SK-N-SH (cell line): ENCODE results near the gene FAM184A. TPM values are rescaled to one million over a fixed set of nuclear protein-coding genes. Genes with fewer than 3 reads are reported as not detected.

Source experiments
- CTCF ChIA-PET: fragments of 300-600, 350-600 bp; formaldehyde crosslinking; extraction: SDS; loops from one replicate; lab custom pipeline; 2021; lab: Yijun Ruan, JAX
- POLR2A ChIA-PET: fragments of 350-600 bp; sonication (Branson Sonifier 250); formaldehyde crosslinking; extraction: SDS; loops from one replicate; lab custom pipeline; 2020; ENCODE audit warnings: antibody characterized with exemption, inconsistent platforms; lab: Yijun Ruan, JAX
- DNase-seq: peaks from one replicate; pipeline ENCODE4 v3.0.0; 2012
- H2AFZ ChIP-seq: fragments of 200-600 bp; sonication (generic); 2 replicates; pipeline ENCODE4 v1.8.1; 2016; ENCODE audit warnings: antibody characterized with exemption, mild to moderate bottlenecking, low read depth
- H3F3A ChIP-seq: fragments of 200-600 bp; sonication (generic); replicated peaks from 2 replicates; pipeline ENCODE3; 2016; ENCODE audit warnings: antibody characterized with exemption, mild to moderate bottlenecking; ENCODE audit not compliant: insufficient read depth
- H3K27ac ChIP-seq, 2 experiments: fragments of 200-500 bp in 1 of 2; fragments of 200-600 bp in 1 of 2; sonication (Bioruptor generic) in 1 of 2; sonication (generic), shearing (Covaris generic) in 1 of 2; 2 replicates each; pipeline versions ENCODE4 v1.5.1 to v1.6.1; 2014 to 2016; ENCODE audit warnings: low read depth in 2 of 2, inconsistent platforms in 1 of 2, low read length in 1 of 2, mild to moderate bottlenecking in 1 of 2, mixed read lengths in 1 of 2
- H3K27me3 ChIP-seq: fragments of 200-600 bp; sonication (generic), shearing (Covaris generic); 2 replicates; pipeline ENCODE4 v1.6.1; 2016; ENCODE audit warnings: mixed run types; ENCODE audit not compliant: insufficient read depth
- H3K36me3 ChIP-seq, 2 experiments: fragments of 200-500 bp in 1 of 2; fragments of 200-600 bp in 1 of 2; sonication (Bioruptor generic) in 1 of 2; sonication (generic) in 1 of 2; replicated peaks in 1 of 2; 2 replicates each; pipeline versions ENCODE3 to v1.5.1; 2014 to 2016; ENCODE audit warnings: low read length in 1 of 2, mild to moderate bottlenecking in 1 of 2; ENCODE audit not compliant: insufficient read depth in 2 of 2, control insufficient read depth in 1 of 2
- H3K4me1 ChIP-seq, 2 experiments: fragments of 200-500 bp in 1 of 2; fragments of 200-600 bp in 1 of 2; sonication (Bioruptor generic) in 1 of 2; sonication (generic), shearing (Covaris generic) in 1 of 2; 2 replicates each; pipeline versions ENCODE4 v1.5.1 to v1.6.1; 2014 to 2016; ENCODE audit warnings: low read depth in 1 of 2, low read length in 1 of 2, mixed run types in 1 of 2; ENCODE audit not compliant: insufficient read depth in 2 of 2, control insufficient read depth in 1 of 2
- H3K4me2 ChIP-seq: fragments of 200-600 bp; sonication (generic), shearing (Covaris generic); 2 replicates; pipeline ENCODE4 v1.6.1; 2017; ENCODE audit warnings: mixed run types
- H3K4me3 ChIP-seq, 2 experiments: fragments of 200-500 bp in 1 of 2; fragments of 200-600 bp in 1 of 2; sonication (Bioruptor generic) in 1 of 2; sonication (generic), shearing (Covaris generic) in 1 of 2; 2 replicates each; pipeline versions ENCODE4 v1.5.1 to v1.8.1; 2014 to 2016; ENCODE audit warnings: low read depth in 2 of 2, inconsistent platforms in 1 of 2, low read length in 1 of 2, mild to moderate bottlenecking in 1 of 2, mixed read lengths in 1 of 2, moderate library complexity in 1 of 2
- H3K79me2 ChIP-seq: fragments of 200-600 bp; sonication (generic); 2 replicates; pipeline ENCODE4 v1.8.1; 2017; ENCODE audit warnings: mild to moderate bottlenecking; ENCODE audit not compliant: insufficient read depth
- H3K9ac ChIP-seq: fragments of 200-600 bp; sonication (generic); 2 replicates; pipeline ENCODE4 v1.6.1; 2017; ENCODE audit warnings: mixed run types
- H3K9me2 ChIP-seq: fragments of 200-600 bp; sonication (generic); 2 replicates; pipeline ENCODE4 v1.6.1; 2017; ENCODE audit warnings: mixed run types
- H3K9me3 ChIP-seq: fragments of 200-600 bp; sonication (generic); 2 replicates; pipeline ENCODE4 v1.6.1; 2017; ENCODE audit warnings: mixed run types, mild to moderate bottlenecking, moderate library complexity
- H4K20me1 ChIP-seq: fragments of 200-600 bp; sonication (generic); 2 replicates; pipeline ENCODE4 v1.6.1; 2017; ENCODE audit warnings: mild to moderate bottlenecking, mixed run types; ENCODE audit not compliant: insufficient read depth
- CHD2 ChIP-seq: fragments of 150-350 bp; IDR thresholded peaks from 2 replicates; pipeline ENCODE4 v1.6.1; 2018; ENCODE audit warnings: low read length; ENCODE audit not compliant: partially characterized antibody
- FOXM1 ChIP-seq: IDR thresholded peaks from 2 replicates; pipeline ENCODE4 v1.4.0; 2012; ENCODE audit warnings: low read depth, mild to moderate bottlenecking
- GATA2 ChIP-seq: sonication (generic); formaldehyde crosslinking; IDR thresholded peaks from 2 replicates; pipeline ENCODE4 v1.5.0; 2020; ENCODE audit warnings: mild to moderate bottlenecking, missing genetic modification reagents
- JUND ChIP-seq: IDR thresholded peaks from 2 replicates; pipeline ENCODE4 v1.4.0; 2012
- MAX ChIP-seq: IDR thresholded peaks from 2 replicates; pipeline ENCODE4 v1.4.0; 2012; ENCODE audit warnings: low read depth
- NFIC ChIP-seq: IDR thresholded peaks from 2 replicates; pipeline ENCODE4 v1.4.0; 2012; ENCODE audit warnings: borderline replicate concordance
- RAD21 ChIP-seq: IDR thresholded peaks from 2 replicates; pipeline ENCODE4 v1.6.1; 2012; ENCODE audit warnings: mild to moderate bottlenecking, low read length
- RCOR1 ChIP-seq: fragments of 150-350 bp; IDR thresholded peaks from 2 replicates; pipeline ENCODE4 v1.6.1; 2017; ENCODE audit warnings: antibody characterized with exemption, low read length
- RFX5 ChIP-seq: IDR thresholded peaks from 2 replicates; pipeline ENCODE4 v1.6.1; 2012; ENCODE audit warnings: mild to moderate bottlenecking, improper control_type of control experiment, low read length
- SMC3 ChIP-seq: IDR thresholded peaks from 2 replicates; pipeline ENCODE4 v1.6.1; 2012; ENCODE audit warnings: low read depth, low read length, improper control_type of control experiment
- TAF1 ChIP-seq: IDR thresholded peaks from 2 replicates; pipeline ENCODE4 v1.6.1; 2012; ENCODE audit warnings: low read depth, mild to moderate bottlenecking, low read length, moderate library complexity, borderline replicate concordance
- WGBS: methylation state at CpG from one replicate; pipeline ENCODE4 v1.1.6; 2017; ENCODE audit warnings: low lambda C conversion rate; 5-methylcytosine and 5-hydroxymethylcytosine counted together
- polyA plus RNA-seq, 3 experiments: library from polyadenylated mRNA; depleted of rRNA; stranded (reverse); fragments of >200 nt; gene quantifications; 2 replicates each; pipeline ENCODE4 v1.2.3, GENCODE V29; 2012
- TF ChIP-seq, protein P1 (sequence below): fragments of 150-350 bp; IDR thresholded peaks from 2 replicates; pipeline ENCODE4 v1.6.1; 2016; ENCODE audit warnings: mild to moderate bottlenecking, low read depth, low read length
- TF ChIP-seq, protein P2 (sequence below): fragments of 200-600 bp; sonication (generic); IDR thresholded peaks from 2 replicates; pipeline ENCODE4 v1.6.1; 2017; ENCODE audit warnings: antibody characterized with exemption, mild to moderate bottlenecking, moderate library complexity

The FAM184A gene
- polyA plus RNA-seq, 1 of the 3 experiments (the other 2 are of a cell fraction), result 0.38 TPM

DNA sequence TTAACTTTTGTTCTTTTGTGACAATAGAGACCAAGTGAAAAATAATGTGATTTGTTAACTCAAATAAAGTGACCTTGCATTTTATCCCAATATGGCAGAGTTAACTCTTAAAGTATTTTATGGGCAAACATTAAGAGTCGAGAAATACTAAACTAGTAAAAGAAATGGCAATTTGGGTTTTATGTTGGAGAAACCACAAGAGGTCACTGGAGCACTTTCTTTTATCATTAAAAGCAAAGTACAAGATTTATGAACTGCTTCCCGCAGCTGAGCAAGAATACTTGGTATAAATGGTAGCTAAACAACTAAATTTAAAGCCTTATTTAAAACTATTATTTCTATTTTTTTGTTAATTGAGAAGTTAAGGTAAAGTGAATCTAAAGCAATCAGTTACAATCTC, 110.0 kb downstream of the FAM184A start:
- WGBS, result 70% methylated on average over 2 of the region's 2 CpGs
- POLR2A ChIA-PET, result no interaction called here

GRCh38 chr6:118967239-118967638, 111.2 kb downstream of the FAM184A start:
- no peaks in the 10 kb centered on the region for H4K20me1 ChIP-seq
- H3K4me2 ChIP-seq, result no peak overlapping the region
- H3F3A ChIP-seq, result no peaks in the 10 kb centered on the region
- H3K27me3 ChIP-seq, result no peaks in the 10 kb centered on the region
- no peaks in the 10 kb centered on the region; the same call in 1 of the 2 replicates for H3K9me3 ChIP-seq
- ChIA-PET CTCF (interaction anchor here (0.6 to 8.2 kb wide), 4 partner anchors 9 to 143 kb away, joined by 3 to 74 read pairs (median 3); no protein-coding TSS in a partner anchor), POLR2A (no interaction called here)
- TF ChIP-seq JUND (no peak), TAF1 (no peak), CHD2 (no peak), FOXM1 (no peak), GATA2 (CRISPR knock-in tag) (no peak), RCOR1 (no peak), RFX5 (no peak), MAX (no peak)
- TF ChIP-seq, protein P1, sequence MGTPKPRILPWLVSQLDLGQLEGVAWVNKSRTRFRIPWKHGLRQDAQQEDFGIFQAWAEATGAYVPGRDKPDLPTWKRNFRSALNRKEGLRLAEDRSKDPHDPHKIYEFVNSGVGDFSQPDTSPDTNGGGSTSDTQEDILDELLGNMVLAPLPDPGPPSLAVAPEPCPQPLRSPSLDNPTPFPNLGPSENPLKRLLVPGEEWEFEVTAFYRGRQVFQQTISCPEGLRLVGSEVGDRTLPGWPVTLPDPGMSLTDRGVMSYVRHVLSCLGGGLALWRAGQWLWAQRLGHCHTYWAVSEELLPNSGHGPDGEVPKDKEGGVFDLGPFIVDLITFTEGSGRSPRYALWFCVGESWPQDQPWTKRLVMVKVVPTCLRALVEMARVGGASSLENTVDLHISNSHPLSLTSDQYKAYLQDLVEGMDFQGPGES, result no peak
- H2AFZ ChIP-seq, result no peak overlapping the region
- H3K79me2 ChIP-seq, result no peaks in the 10 kb centered on the region
- no peak overlapping the region for H3K4me3 ChIP-seq
- no peak overlapping the region for H3K9ac ChIP-seq
- DNase-seq, result no peak
- WGBS, result 74% methylated on average over 2 of the region's 2 CpGs
- H3K4me1 ChIP-seq, result no peaks in the 10 kb centered on the region
- H3K27ac ChIP-seq, result no peak overlapping the region
- no peaks in the 10 kb centered on the region for H3K36me3 ChIP-seq
- H3K9me2 ChIP-seq, result no peaks in the 10 kb centered on the region; the same call in 1 of the 2 replicates

More for the DNA sequence above, 110.0 kb downstream of the FAM184A start:
- TF ChIP-seq RAD21 (peak; percentile 70), SMC3 (peak; percentile 51), NFIC (no peak)
- TF ChIP-seq, protein P2, sequence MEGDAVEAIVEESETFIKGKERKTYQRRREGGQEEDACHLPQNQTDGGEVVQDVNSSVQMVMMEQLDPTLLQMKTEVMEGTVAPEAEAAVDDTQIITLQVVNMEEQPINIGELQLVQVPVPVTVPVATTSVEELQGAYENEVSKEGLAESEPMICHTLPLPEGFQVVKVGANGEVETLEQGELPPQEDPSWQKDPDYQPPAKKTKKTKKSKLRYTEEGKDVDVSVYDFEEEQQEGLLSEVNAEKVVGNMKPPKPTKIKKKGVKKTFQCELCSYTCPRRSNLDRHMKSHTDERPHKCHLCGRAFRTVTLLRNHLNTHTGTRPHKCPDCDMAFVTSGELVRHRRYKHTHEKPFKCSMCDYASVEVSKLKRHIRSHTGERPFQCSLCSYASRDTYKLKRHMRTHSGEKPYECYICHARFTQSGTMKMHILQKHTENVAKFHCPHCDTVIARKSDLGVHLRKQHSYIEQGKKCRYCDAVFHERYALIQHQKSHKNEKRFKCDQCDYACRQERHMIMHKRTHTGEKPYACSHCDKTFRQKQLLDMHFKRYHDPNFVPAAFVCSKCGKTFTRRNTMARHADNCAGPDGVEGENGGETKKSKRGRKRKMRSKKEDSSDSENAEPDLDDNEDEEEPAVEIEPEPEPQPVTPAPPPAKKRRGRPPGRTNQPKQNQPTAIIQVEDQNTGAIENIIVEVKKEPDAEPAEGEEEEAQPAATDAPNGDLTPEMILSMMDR, result peak; percentile 62
- H3K27ac ChIP-seq, result no peak overlapping the region
- H4K20me1 ChIP-seq, result no peaks in the 10 kb centered on the region
- H3K4me2 ChIP-seq, result no peak overlapping the region
- CTCF ChIA-PET, result interaction anchor here (0.8 to 8.2 kb wide), 9 partner anchors 9 to 165 kb away, joined by 3 to 74 read pairs (median 3); partner anchors contain the start of gene FAM184A
- no peak overlapping the region for H3K9ac ChIP-seq
- H3K79me2 ChIP-seq, result no peaks in the 10 kb centered on the region
- no peak for DNase-seq
- H2AFZ ChIP-seq, result no peak overlapping the region
- no peaks in the 10 kb centered on the region for H3K9me3 ChIP-seq
- no peaks in the 10 kb centered on the region for H3K36me3 ChIP-seq
- H3K4me3 ChIP-seq, result no peak overlapping the region
- H3F3A ChIP-seq, result no peaks in the 10 kb centered on the region
- no peaks in the 10 kb centered on the region for H3K27me3 ChIP-seq
- no peaks in the 10 kb centered on the region for H3K4me1 ChIP-seq
- H3K9me2 ChIP-seq, result no peaks in the 10 kb centered on the region
